Effector memory CD4-positive, alpha-beta T cell (primary cell): ENCODE data around the gene PPP1R26.

Experiments
- DNase-seq, 3 donors: peaks; one replicate each; pipeline ENCODE4 v3.0.0-alpha.2; 2020
- H3K27ac ChIP-seq: 2 replicates; pipeline ENCODE4 v1.7.0; 2013; ENCODE audit warnings: mild to moderate bottlenecking, low read length, moderate library complexity; ENCODE audit not compliant: insufficient read depth, poor library complexity, severe bottlenecking
- H3K27me3 ChIP-seq: replicated peaks from 2 replicates; pipeline ENCODE4 v1.7.0; 2013; ENCODE audit warnings: mild to moderate bottlenecking, low read length; ENCODE audit not compliant: insufficient read depth, control insufficient read depth, poor library complexity, severe bottlenecking
- H3K36me3 ChIP-seq: 2 replicates; pipeline ENCODE4 v1.7.0; 2013; ENCODE audit warnings: mild to moderate bottlenecking, low read length, moderate library complexity; ENCODE audit not compliant: control insufficient read depth, insufficient read depth
- H3K4me1 ChIP-seq: 2 replicates; pipeline ENCODE4 v1.7.0; 2013; ENCODE audit warnings: low read length, mild to moderate bottlenecking; ENCODE audit not compliant: control insufficient read depth, insufficient read depth, poor library complexity, severe bottlenecking
- H3K4me3 ChIP-seq: 2 replicates; pipeline ENCODE4 v1.7.0; 2013; ENCODE audit warnings: low read length, low read depth, mild to moderate bottlenecking; ENCODE audit not compliant: insufficient read depth, poor library complexity, severe bottlenecking
- H3K9me3 ChIP-seq: 2 replicates; pipeline ENCODE4 v1.7.0; 2013; ENCODE audit warnings: mild to moderate bottlenecking, low read length, moderate library complexity; ENCODE audit not compliant: control insufficient read depth

Gene PPP1R26

DNA sequence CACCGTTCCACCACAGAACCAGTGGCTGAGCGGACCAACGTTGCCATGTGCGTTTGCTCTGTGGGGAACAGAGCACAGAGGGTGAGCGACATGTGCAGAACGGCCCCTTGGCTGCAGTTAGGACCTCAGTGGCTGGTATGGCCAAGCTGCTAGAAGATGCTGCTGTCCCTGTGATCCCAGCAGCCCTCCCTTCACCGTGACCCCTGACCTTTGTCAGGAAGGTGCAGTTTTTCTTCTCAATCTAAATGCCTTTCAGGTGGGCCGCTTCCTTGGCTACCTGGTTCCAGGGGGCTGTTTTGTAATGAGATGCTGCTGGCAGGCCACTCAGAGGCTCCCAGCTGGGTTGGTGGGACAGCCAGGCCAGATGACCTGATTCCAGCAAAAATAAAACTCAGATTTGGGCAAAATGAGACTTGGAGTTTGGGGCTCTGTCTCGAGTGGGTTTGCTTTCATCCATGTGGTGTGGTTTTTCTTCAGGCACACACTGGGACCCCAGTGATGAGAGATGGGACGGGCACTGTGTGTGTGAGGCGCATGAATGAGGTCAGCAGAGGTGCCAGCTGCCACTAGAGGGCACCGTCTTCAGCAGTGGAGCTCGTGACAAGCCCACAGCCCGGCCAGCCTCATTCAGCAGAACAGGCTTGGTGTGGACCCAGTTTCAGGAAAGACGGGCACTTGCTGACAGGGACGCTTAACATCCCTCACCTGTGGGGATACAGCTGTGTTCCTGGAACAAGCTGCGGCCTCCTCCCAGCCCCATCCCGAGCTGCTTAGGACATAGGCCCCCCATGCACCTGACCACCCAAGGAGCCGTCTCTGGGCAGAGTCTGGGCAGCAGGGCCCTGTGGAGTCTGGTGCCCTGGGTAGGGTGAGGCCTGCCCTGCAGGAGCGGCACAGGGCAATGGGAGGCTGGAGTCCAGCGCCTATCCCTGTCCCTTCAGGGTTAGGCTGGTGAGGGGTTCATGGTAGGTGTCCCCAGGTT lies 25.0 kb downstream of the PPP1R26 start:
- Histone ChIP-seq H3K9me3 (no peaks in the 10 kb centered on the region), H3K4me3 (no peak overlapping the region), H3K27me3 (no peaks in the 10 kb centered on the region), H3K36me3 (peaks cover 20% of the 10 kb centered on the region), H3K4me1 (peaks cover 20% of the 10 kb centered on the region), H3K27ac (no peak overlapping the region)
- peak in 2 of 3 donors; percentile 17 to 19 for DNase-seq

DNA sequence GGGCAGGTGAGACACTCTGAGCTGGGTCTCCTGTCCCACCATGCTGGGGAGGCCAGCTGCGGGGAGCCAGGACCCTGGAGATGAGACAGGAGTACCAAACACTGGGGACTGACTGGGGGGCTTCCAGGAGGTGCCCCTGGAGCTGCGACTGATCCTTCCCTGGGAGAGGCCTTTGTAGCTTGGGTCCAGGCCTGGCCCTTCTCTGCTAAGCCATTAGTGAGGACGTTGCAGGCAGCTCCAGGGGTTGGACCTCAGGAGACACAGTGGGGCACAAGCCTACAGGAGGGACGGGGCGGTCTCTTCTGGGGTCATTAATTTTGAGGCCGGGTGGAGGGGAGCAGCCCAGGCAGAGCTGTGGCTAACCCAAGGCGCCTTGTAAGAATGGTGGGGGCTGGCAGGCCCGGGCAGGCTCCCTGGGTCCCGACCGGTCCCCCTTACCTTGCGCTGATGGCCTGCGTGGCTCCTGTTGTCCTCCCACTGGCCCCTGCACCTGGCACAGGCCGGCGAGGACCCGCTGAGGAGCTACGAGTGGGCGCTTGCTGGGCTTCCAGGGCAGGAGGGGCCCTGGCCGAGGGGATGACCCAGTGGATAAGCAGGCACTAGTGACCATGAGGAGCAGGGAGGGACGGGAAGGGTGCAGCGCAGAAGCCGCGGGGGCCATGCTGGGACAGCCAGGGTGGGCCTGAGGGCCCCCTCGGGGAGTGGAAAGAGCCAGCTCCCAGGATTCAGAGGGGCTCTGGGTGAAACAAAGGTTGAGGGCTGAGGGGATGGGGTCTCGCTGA lies 26.0 kb downstream of the PPP1R26 start:
- no peak for DNase-seq
- H3K36me3 ChIP-seq = peaks cover 20% of the 10 kb centered on the region
- no peak overlapping the region for H3K4me3 ChIP-seq
- H3K27me3 ChIP-seq = no peaks in the 10 kb centered on the region
- no peaks in the 10 kb centered on the region for H3K9me3 ChIP-seq
- H3K27ac ChIP-seq = no peak overlapping the region
- H3K4me1 ChIP-seq = peaks cover 14% of the 10 kb centered on the region

GRCh38 chr9:135506327-135507103 lies 26.9 kb downstream of the PPP1R26 start:
- Histone ChIP-seq H3K27me3 (no peaks in the 10 kb centered on the region), H3K27ac (no peak overlapping the region), H3K36me3 (peaks cover 20% of the 10 kb centered on the region), H3K9me3 (no peaks in the 10 kb centered on the region), H3K4me1 (peaks cover 8% of the 10 kb centered on the region), H3K4me3 (no peak overlapping the region)
- no peak for DNase-seq

GRCh38 chr9:135507104-135508035 lies 27.8 kb downstream of the PPP1R26 start:
- Histone ChIP-seq H3K36me3 (peaks cover 20% of the 10 kb centered on the region), H3K9me3 (no peaks in the 10 kb centered on the region)
- DNase-seq = no peak

DNA sequence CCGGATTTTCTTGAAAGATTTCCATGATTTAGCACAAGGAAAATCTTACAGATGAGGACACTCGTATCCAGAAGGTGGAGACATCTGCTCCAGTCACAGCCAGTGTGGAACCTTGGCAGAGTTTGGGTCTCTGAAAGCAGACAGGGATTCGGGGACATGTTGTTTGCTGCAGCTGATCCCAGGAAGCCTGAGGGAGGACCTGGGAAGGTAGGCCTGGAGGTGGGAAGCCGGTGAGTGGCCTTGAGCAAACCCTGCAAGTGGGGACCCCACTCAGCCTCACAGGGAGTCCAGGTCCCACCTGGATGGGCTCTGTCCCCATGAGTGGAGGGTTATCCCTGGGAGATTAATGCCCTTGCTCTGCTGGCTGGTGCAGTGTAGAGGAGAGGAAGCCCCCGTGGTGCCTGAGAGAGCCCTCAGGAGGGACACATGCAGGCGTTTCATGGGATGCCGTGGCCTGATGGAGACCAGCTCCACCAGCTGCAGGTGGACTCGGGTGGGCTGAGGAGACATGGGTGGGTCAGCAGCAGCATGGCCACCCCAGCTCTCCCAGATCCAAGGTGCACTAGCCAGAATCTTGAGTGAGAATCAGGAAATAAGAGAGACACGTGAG lies 28.7 kb downstream of the PPP1R26 start:
- H3K4me1 ChIP-seq = no peaks in the 10 kb centered on the region
- H3K27ac ChIP-seq = no peak overlapping the region
- H3K9me3 ChIP-seq = no peaks in the 10 kb centered on the region
- H3K36me3 ChIP-seq = peaks cover 12% of the 10 kb centered on the region
- no peaks in the 10 kb centered on the region for H3K27me3 ChIP-seq
- DNase-seq = no peak
- no peak overlapping the region for H3K4me3 ChIP-seq

More at GRCh38 chr9:135507104-135508035, 27.8 kb downstream of the PPP1R26 start:
- Histone ChIP-seq H3K27ac (no peak overlapping the region), H3K27me3 (no peaks in the 10 kb centered on the region), H3K4me1 (no peaks in the 10 kb centered on the region), H3K4me3 (no peak overlapping the region)

GRCh38 chr9:135509458-135509857 lies 29.9 kb downstream of the PPP1R26 start:
- no peak for DNase-seq
- H3K4me1 ChIP-seq = no peaks in the 10 kb centered on the region
- H3K4me3 ChIP-seq = no peak overlapping the region
- peaks cover under 1% of the 10 kb centered on the region for H3K36me3 ChIP-seq
- no peaks in the 10 kb centered on the region for H3K27me3 ChIP-seq
- H3K27ac ChIP-seq = no peak overlapping the region
- H3K9me3 ChIP-seq = no peaks in the 10 kb centered on the region

DNA sequence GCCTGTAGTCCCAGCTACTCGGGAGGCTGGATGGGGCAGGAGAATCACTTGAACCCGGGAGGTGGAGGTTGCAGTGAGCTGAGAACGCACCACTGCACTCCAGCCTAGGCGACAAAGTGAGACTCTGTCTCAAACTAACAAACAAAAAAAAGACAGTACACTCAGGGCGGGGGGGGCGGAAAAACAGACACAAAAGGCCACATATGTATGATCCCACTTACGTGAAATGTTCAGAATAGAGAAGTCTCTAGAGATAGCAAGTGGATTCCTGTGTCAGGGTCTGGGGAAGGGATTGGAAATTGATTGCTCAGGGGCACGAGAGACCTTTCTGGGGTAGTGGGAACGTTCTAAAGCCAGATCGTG lies 32.6 kb downstream of the PPP1R26 start:
- Histone ChIP-seq H3K27me3 (no peaks in the 10 kb centered on the region), H3K9me3 (no peaks in the 10 kb centered on the region)

GRCh38 chr9:135512904-135513303 lies 33.3 kb downstream of the PPP1R26 start:
- no peaks in the 10 kb centered on the region for H3K9me3 ChIP-seq
- H3K36me3 ChIP-seq = no peaks in the 10 kb centered on the region
- DNase-seq = no peak
- no peak overlapping the region for H3K27ac ChIP-seq
- H3K27me3 ChIP-seq = no peaks in the 10 kb centered on the region
- H3K4me1 ChIP-seq = no peaks in the 10 kb centered on the region
- H3K4me3 ChIP-seq = no peak overlapping the region

More for the DNA sequence above, 32.6 kb downstream of the PPP1R26 start:
- H3K27ac ChIP-seq = no peak overlapping the region
- no peaks in the 10 kb centered on the region for H3K4me1 ChIP-seq
- H3K36me3 ChIP-seq = no peaks in the 10 kb centered on the region
- no peak for DNase-seq
- no peak overlapping the region for H3K4me3 ChIP-seq
